HepG2 (cell line): ENCODE measurements around the gene ACTR1B.

Experiments
- CEBPB ChIP-seq: IDR thresholded peaks from 2 replicates; pipeline ENCODE4 v1.6.1; 2011; ENCODE audit warnings: low read depth, low read length, improper control_type of control experiment, borderline replicate concordance
- CTCF ChIP-seq: sonication (generic); formaldehyde crosslinking; IDR thresholded peaks from 2 replicates; pipeline ENCODE4 v1.5.0; 2020; ENCODE audit warnings: mild to moderate bottlenecking, missing genetic modification reagents, moderate library complexity
- EZH2 ChIP-seq: conservative IDR thresholded peaks from 2 replicates; pipeline ENCODE4 v1.6.1; 2012; ENCODE audit warnings: mild to moderate bottlenecking, low read depth, low read length, moderate library complexity
- FOXK1 ChIP-seq: sonication (generic); formaldehyde crosslinking; IDR thresholded peaks from 2 replicates; pipeline ENCODE4 v1.4.0; 2020; ENCODE audit warnings: low read depth, missing genetic modification reagents, borderline replicate concordance
- PAWR ChIP-seq: sonication (generic); formaldehyde crosslinking; IDR thresholded peaks from 2 replicates; pipeline ENCODE4 v1.4.0; 2020; ENCODE audit warnings: missing genetic modification reagents, mild to moderate bottlenecking, borderline replicate concordance
- RBM22 ChIP-seq: fragments of 200-400 bp; formaldehyde crosslinking; optimal IDR thresholded peaks from 2 replicates; pipeline ENCODE3; 2017; ENCODE audit warnings: mild to moderate bottlenecking, low read length, moderate library complexity
- TSC22D2 ChIP-seq: sonication (generic); formaldehyde crosslinking; IDR thresholded peaks from 2 replicates; pipeline ENCODE4 v1.5.1; 2020; ENCODE audit warnings: missing genetic modification reagents, mild to moderate bottlenecking, borderline replicate concordance
- ZNF337 ChIP-seq: sonication (generic); formaldehyde crosslinking; IDR thresholded peaks from 2 replicates; pipeline ENCODE4 v1.5.1; 2020; ENCODE audit warnings: missing genetic modification reagents, low read depth, mild to moderate bottlenecking, borderline replicate concordance
- ZNF749 ChIP-seq: sonication (generic); formaldehyde crosslinking; IDR thresholded peaks from 2 replicates; pipeline ENCODE4 v1.8.0; 2022; ENCODE audit warnings: mild to moderate bottlenecking, missing genetic modification reagents, moderate library complexity, borderline replicate concordance

- TF ChIP-seq PAWR (CRISPR knock-in tag) (no peak), FOXK1 (no peak), CEBPB (no peak), CTCF (CRISPR knock-in tag) (no peak), ZNF749 (CRISPR knock-in tag) (no peak), RBM22 (peak; percentile 39), EZH2 (no peak), TSC22D2 (CRISPR knock-in tag) (no peak), ZNF337 (CRISPR knock-in tag) (no peak)
Observed at GRCh38 chr2:97651114-97651513, 12.7 kb downstream of the ACTR1B start.
